ENCODE measurements around the gene AGRP.

The AGRP gene

DNA sequence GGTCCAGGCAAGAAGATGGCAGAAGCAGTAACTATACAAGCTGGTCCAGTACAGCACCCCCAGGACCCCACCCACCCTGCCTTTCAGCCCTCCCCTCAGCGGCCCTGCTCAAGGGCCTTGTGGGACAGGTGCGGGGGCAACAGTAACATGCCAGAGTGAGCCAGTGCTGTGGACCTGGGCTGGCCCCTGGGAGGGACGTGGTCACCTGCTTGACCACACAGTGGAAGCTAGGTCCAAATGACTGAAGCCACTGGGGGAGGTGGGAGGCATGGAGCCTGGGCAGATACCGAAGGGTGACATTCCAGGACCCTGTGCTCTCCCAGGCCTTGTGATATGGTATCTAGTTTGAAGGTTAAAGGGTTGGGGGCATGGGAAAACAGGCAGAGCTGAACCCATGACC is 19.7 kb downstream of the AGRP start:
- no peak for DNase-seq (ENCODE audit: low read depth in 2 of 2)

DNA sequence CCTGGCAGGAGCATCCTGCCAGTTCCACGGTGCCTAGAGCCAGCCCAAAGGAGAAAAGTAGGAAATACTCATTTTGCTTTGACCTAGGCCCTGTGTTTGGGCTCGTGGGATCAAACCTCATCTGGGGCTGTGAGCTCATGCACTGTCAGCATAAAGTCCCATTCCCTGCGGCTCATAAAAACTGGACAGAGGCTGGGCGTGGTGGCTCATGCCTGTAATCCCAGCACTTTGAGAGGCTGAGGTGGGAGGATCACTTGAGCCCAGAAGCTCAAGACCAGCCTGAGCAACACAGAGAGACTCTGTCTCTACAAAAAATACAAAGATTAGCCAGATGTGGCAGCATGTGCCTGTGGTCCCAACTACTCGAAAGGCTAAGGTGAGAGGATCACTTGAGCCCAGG is 20.3 kb downstream of the AGRP start:
- DNase-seq (ENCODE audit: low read depth in 2 of 2), result no peak

DNA sequence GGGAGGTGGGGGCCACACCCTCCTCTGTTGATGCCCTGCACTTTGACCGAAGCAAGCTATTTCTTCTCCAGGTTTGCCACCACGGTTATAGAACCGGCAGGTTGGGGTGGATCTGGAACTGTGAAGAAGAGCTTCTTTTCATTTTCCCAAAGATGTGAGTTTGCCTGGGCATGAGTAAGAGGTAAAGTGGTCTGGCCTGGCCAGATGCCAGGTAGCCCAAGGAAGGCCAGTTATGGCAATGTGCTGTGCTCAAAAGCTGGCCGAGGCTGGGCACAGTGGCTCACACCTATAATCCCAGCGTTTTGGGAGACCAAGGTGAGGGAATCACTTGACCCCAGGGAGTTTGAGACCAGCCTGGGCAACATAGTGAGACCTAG is 21.1 kb downstream of the AGRP start:
- DNase-seq (ENCODE audit: low read depth in 2 of 2), result no peak

DNA sequence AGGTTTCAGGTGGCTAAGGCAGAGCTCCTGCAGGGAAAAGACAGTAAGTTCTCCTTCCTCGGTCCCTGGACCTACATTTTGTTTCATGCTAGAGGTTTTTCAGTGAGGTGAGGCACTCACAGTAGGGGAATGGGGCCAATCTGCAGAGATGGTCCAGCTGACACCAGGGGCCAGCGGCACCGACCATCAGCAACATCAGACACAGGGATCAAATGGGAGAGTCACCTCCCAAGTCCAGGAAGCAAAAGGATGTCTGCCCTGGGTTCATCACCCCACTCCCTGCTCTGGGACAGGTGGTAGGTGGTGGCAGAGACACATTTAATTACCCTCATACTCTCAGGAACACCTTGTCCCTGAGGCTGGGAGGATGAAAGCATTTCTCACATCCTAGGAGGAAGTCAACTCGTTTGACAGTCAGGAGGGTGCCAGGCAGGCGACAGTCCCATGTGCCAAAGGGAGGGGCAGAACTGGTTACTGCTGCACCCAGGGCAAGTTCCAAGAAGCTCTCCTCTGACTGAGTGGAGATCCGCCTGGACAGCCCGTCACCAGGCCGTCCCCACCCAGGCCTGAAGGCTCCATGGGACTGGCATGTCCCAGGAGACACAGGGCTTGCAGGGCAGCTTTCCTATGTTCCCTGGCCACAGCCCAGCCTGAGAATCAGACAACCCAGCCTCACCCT is 21.6 kb downstream of the AGRP start:
- DNase-seq (ENCODE audit: low read depth in 2 of 2), result no peak

DNA sequence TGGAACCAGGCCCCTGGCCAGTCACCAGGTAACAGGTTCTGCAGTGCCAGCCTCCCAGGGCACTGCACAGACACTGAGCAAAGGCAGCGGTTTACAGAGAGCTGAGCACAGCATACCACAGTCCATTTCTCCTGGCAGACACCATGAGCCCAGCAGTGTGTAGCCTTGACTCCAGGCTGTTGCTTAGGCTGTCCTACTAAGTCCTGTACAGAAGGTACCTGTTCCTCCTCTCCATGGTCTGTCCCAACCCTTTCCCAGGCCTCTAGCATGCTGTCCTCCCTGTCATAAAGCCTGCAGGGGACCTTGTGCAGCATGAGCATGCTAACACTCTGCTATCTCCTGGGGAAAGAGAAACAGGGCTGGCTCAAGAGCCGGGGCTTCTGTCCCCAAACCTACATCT is 22.4 kb downstream of the AGRP start:
- DNase-seq (ENCODE audit: low read depth in 2 of 2), result no peak

DNA sequence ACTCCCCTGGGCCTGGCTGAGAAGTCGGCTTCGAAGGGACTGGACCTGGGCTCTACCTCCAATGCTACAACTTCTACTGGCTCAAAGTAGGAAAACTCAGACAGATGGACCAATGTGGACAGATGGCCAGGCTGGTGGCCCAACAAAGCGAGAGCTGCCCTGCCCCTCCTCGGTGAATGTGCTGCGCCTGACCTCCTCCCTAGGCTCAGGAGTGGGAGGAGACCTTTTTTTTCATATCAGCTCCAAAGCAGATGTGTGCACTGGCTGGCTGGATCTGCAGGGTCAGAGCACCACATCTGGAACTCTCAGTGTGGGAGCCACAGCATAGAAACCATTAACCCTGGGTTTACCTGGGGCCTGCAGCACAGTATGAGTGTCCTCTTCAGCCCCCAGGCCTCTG is 23.2 kb downstream of the AGRP start:
- DNase-seq (ENCODE audit: low read depth in 2 of 2), result no peak

DNA sequence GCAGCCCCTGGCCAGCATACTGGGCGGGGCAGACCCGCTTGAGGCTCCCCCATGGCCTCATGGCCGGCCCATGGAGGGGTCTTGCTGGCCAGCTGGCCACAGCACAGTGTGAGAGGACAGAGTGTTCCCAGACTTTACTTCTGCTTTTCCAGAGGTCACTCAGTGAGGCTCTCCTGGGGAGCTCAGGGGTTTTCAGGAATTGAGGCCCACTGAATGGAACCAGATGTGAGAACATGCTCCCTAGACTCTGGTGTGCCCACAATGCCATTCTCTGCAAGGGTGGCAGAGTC is 23.5 kb downstream of the AGRP start:
- no peak for DNase-seq (ENCODE audit: low read depth in 2 of 2)

DNA sequence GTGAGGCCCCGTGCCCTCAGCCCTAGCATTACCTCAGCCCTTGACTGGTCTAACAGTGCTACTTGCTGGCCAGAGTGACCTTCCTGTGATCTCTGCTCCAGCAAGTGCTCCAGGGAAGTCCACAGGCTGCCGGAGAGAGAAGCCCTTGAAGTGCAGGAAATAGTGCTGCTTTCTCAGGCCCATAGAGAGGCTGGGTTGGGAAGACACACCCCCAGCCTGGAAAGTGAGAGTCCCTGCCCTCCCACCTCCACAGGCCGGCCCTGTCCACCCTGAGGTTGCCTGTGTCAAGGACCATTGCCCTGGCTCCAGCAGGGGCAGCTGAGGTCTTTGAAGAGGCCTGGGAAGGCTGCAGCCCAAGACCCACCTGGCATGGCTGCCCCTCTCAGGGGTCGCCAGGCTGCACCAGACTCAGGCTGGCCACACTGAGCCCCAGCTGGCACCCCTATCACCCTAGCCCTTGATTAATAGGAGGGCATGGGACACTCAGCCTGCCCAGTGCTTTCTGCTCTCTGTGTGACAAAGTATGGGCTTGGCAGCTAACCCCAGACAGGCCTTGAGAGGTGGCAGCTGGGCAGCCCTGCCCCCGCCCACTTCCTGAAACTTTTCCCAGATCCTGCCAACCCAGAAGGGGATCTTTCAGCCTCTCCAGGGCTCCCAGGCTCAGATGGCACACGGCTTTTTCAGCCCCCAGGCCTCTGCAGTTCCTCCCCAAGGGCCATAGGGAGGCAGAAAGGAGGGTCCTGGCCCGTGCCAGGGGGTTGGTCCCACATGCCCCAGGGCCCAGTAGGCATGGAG is 24.1 kb downstream of the AGRP start:
- DNase-seq (ENCODE audit: low read depth in 2 of 2), result no peak

DNA sequence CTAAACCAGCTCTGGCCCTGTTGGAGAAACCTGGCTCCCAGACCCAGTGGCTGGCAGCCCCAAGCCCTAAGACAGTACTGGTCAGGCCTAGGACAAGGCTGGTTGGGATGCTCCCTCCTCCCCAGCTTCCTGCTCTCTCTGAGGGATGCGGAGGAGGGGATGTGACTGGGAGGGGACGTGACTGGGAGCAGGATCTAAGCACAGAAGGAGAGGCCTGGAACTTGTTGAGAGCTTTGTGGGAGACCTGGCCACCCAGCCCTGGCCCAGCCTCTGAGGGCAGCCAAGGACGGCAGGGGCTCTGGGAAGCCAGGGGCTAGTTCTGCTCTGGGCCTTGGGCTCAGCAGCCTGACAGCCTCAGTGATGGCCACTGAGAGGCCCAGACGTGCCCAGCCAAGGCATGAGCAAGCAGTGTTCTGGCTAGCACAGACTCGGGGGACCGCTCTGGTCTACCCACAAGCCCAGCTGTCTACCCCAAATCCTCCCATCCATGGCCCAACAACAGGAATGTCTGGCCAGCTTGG is 25.2 kb downstream of the AGRP start:
- DNase-seq (ENCODE audit: low read depth in 2 of 2), result no peak

DNA sequence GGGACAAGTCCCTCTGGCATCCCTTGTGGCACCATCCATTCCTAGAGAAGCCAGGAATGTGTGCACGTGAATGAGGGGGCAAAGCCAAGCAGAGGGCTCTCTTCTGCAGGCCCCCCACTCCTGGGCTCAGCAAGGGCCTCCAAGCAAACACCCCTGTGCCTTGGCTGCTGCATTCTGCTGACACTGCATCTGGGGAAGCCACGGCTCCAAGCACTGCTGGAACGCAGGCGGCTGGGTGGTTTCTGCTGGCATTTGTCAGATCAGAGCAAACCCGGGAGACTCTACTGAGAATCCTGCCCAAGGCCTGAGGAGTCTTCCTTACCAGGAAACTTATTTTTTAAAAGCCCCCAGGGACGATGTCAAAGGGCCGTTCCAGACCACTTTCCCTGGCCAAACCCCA is 25.7 kb downstream of the AGRP start:
- no peak for DNase-seq (ENCODE audit: low read depth in 2 of 2)

DNA sequence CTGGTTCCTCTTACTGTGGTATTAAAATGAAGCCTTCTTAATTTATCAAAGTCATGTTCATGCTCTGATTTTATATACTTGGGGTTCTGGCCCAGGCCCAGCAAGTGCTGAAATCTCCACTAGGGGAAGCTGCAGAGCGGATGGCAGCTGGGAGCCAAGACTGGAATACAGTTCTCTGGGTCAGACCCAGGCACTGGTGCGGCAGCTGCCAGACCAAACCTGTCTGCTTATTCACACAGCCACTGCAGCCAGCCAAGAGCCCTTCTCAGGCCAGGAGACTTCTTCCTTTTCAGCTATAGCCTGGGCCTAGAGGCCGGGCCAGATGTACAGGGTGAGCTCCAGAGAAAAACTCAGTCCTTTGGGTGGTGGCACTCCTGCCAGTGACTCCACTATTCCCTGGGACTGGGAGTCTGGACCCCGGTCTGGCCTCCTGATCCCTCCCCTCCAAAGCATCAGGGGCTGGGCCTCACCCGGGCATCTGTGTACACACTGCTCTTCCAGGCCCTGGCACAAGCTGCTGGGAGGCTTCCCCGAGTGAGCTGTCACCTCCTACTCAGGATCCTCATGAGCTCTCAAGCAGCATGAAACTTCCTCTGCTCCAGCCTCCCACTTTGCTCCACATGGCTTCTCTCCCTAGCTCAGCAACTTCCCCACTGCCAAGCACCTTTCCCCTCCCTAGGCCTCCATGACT is 26.8 kb downstream of the AGRP start:
- no peak for DNase-seq (ENCODE audit: low read depth in 2 of 2)

DNA sequence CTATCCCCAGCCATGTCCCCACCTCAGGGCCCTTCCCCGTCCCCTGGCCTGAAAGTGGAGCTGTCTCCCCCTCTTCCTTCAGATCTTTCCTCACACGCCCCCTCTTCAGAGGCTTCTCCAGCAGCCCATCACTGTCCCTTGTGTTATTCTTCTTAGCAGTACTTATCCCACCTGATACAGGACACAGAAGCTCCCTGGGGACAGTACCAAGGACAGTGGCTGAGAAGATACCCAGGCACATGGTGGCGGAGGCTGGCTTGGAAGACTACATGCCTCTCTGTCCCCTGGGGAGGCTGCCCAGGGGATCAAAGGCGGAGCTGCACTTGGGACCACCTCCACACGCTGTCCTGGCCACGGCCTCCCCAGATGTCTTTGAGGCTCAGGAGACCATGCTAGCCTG is 28.5 kb downstream of the AGRP start:
- no peak for DNase-seq (ENCODE audit: low read depth in 2 of 2)

DNA sequence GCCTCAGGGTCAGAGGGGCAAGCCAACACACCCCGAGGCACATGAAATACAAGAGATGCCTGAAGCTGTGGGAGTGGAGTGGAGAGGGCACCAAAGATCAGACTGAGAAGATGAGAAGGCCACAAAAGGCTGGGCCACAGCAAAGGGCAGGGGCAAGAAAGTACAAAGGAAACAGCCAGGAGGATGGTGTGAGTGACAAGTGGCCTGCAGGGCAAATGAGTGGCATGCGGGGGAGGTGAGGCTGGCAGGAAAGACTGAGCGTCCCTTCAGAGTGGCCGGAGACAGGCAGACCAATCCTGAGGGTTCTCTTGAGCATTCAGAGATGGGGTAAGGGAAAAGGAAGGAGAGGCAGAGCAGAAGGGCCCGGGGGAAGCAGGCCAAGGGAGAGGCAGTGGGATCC is 29.2 kb downstream of the AGRP start:
- no peak for DNase-seq (ENCODE audit: low read depth in 2 of 2)

DNA sequence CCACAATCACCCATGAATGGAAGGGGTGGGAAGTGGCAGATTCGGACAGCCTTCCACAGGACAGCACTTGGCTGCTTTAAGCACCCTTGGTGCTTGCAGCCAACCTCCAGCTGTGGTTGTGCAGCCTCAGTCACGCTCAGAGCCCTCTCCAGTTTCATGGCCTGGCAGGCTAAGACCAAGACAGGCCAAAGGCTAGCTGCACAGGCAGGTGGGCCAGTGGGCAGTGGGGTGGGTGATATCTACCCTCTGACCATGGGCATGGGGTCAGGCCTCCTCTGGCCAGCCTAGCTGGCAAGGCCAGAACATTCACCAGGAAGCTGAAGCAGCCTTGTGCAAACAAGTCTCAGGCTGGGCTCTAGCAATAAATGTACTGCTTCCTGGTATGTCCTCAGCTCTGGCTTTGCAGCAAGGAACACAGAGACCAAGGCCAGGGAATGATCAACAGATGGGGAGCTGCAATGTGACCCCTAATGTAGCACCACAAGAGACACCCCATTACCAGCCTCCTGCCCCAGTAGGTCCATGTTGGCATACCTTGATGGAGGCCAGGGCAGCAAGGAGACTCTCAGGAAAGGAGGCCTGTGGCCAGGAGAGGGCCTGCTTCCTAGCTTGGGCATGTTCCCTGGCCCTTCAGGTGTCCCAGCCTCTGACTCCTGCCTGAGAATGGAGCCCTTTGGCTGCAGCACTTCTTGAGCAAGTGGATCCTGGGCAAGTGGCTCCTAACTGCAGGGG is 31.5 kb downstream of the AGRP start:
- DNase-seq (ENCODE audit: low read depth in 2 of 2), result no peak

DNA sequence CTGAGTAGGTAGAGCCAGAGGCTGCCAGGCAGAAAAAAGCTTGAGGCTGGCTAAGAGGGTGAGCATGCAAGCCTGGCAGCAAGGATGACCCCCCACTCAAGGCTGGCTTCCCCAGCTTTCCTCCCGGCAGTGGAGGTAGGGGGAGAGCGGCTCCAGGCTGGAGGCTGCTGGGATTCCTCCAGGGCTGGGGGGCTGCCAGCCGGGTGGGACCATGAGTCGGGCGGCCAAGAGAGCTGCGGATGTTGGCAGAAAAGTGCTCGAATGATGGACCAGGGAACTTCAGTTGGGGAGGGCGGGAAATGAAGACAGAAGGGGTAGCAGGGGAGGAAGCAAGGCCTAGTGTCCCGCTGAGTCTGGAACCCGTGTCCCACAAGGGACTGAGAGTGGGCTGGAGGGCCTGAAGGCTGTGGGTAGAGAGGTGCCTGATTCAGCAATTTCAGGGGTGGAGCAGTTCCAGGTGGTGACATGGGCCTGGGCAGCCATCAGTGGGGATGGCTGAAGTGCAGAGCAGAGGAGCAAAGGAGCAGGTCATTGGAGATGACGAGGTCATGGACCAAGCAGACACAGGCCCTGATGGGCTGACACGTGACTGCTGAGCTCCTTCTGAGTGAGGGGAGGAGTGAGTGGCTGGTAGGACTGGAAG is 32.2 kb downstream of the AGRP start:
- DNase-seq (ENCODE audit: low read depth in 2 of 2), result no peak

DNA sequence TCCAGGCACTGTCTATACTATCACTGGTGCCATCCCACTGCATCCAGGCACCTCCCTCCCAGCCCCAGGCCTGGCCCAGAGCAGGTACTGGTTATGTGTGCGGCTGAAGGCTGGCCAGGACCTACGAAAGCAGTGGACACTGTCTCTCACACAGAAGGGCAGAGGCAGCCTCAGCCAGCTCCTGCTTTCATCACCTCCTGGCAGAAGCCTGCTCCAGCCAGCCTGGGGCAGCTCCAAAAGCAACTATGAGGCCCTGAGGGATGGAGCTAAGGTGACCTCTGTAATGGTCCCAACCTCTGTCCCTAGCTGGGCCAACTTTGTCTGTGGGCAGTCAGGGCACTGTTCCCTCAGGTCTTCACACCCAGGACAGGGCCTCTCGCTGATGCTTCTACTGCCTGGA is 33.6 kb downstream of the AGRP start:
- no peak for DNase-seq (ENCODE audit: low read depth in 2 of 2)

DNA sequence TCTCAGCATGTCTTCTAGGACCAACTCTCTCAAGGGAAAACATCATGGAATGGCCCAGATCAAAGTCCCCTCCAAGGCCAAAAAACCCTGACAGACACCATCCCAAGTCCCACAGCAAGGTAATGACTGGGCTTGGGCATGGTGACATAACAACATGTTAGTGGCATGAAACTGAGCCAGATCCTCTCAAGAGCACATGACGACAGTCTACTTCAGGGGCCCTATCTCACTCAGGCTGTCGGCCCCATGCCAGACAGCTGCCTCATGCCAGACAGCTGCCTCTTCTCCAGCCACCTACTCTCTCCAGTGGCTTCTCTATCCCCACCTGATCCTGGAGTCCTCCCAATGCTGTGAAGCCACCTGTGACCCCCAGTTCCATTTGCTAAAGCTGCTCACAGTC is 34.0 kb downstream of the AGRP start:
- no peak for DNase-seq (ENCODE audit: low read depth in 2 of 2)

DNA sequence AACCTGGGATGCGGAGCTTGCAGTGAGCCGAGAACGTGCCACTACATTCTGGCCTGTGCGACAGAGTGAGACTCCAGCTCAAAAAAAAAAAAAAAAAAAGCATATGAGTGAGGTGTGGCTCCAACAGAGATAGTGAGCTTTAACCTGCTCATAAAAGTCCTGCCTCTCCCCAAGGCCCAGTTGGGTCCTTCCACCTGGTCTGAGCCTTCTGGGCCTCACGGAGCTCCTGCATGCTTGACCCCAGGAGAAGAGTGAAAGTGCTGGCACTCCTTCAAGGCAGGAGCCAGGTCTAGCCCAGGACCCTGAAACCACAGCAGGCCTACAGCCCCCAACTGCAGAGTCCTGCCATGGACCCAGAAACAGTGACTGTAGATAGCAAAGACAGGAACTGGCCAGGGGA is 34.8 kb downstream of the AGRP start:
- no peak for DNase-seq (ENCODE audit: low read depth in 2 of 2)

DNA sequence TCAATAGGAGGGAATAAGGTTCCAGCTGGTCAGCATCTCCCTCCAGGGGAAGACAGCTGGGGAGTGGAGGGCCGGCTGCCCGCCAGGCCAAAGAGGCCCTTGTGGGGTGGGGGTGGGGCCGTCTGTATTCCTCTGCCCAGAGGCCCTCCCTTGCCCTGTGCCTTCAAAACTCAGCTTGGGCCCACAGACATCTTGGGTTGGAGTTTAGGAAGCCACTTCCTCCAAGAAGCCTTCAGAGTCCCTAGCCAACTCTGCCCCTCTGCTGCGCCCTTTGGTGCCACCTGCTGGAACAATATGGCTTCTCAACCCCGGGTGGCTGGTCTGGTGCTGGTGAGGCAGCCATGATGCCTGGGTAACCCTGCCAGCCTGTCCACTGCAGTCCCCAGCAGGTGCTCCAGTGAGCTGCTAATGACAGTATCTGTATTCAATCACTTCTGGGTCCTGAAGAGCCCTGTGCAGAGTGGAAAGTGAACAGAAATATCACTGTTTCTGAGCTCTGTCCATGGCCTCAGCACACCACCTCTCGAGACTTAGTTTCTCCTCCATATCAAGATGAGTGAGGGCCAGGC is 35.8 kb downstream of the AGRP start:
- no peak for DNase-seq (ENCODE audit: low read depth in 2 of 2)

DNA sequence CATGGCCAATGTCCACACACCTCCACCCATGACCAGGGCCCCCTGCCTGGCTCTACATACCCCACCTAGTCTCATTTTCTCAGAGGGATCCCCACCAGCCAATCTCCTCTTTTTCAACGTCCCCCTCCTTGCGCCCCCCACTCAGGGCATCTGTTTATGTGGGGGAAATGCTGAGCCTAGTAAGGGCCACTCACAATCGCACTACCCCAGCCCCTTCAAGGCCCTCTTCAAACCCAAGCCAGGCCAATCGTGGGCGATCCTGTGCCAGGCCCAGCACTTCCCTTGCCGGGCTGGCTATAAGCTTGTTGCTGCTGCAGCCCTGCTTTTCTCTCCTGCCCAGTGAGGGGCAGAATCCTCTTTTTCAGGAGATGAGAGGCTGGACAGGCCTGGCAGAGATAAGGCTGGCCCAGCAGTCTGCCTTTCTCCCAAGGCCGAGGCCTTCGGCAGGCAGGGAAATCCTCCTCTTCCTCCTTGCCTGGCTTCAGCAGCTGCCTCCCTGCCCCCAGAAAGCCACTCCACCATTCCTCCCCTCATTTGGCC is 36.3 kb downstream of the AGRP start:
- no peak for DNase-seq (ENCODE audit: low read depth in 2 of 2)
